Mesendoderm (in vitro differentiated cells): Measurements from ENCODE around the gene CABLES2.

Experiments used
- DNase-seq: peaks from one replicate; pipeline ENCODE4 v3.0.0; 2013
- H2AK5ac ChIP-seq: 2 replicates; pipeline ENCODE4 v1.6.1; 2013; ENCODE audit warnings: low read length, inconsistent platforms
- H2BK120ac ChIP-seq: 2 replicates; pipeline ENCODE4 v1.6.1; 2013; ENCODE audit warnings: low read depth, mild to moderate bottlenecking, low read length, moderate library complexity, mixed read lengths
- H2BK15ac ChIP-seq: replicated peaks from 2 replicates; pipeline ENCODE4 v1.6.1; 2013; ENCODE audit warnings: low read depth, mild to moderate bottlenecking, moderate library complexity
- H2BK5ac ChIP-seq: 2 replicates; pipeline ENCODE4 v1.6.1; 2013; ENCODE audit warnings: low read length, inconsistent platforms
- H3K18ac ChIP-seq: 2 replicates; pipeline ENCODE4 v1.6.1; 2013; ENCODE audit warnings: mild to moderate bottlenecking, low read length, mixed read lengths
- H3K23ac ChIP-seq: one replicate; pipeline ENCODE4 v1.6.1; 2013; ENCODE audit warnings: low read length
- H3K27ac ChIP-seq: 2 replicates; pipeline ENCODE4 v1.5.1; 2013; ENCODE audit warnings: low read depth, mild to moderate bottlenecking, inconsistent platforms, low read length, moderate library complexity
- H3K27me3 ChIP-seq: 2 replicates; pipeline ENCODE4 v1.6.1; 2013; ENCODE audit warnings: low read length, control low read depth, mild to moderate bottlenecking, inconsistent platforms; ENCODE audit not compliant: insufficient read depth, poor library complexity
- H3K36me3 ChIP-seq: 2 replicates; pipeline ENCODE4 v1.6.1; 2013; ENCODE audit warnings: low read length, inconsistent platforms; ENCODE audit not compliant: control insufficient read depth, insufficient read depth
- H3K4ac ChIP-seq: one replicate; pipeline ENCODE4 v1.6.1; 2013; ENCODE audit warnings: low read depth, mild to moderate bottlenecking, low read length, moderate library complexity
- H3K4me1 ChIP-seq: 2 replicates; pipeline ENCODE4 v1.6.1; 2013; ENCODE audit warnings: low read depth, low read length, inconsistent platforms; ENCODE audit not compliant: control insufficient read depth
- H3K4me2 ChIP-seq: 2 replicates; pipeline ENCODE4 v1.6.1; 2013; ENCODE audit warnings: low read length
- H3K4me3 ChIP-seq: 2 replicates; pipeline ENCODE4 v1.5.1; 2013; ENCODE audit warnings: mild to moderate bottlenecking, low read length
- H3K56ac ChIP-seq: one replicate; pipeline ENCODE4 v1.6.1; 2013; ENCODE audit warnings: low read length
- H3K79me1 ChIP-seq: 2 replicates; pipeline ENCODE4 v1.6.1; 2013; ENCODE audit warnings: low read length, inconsistent platforms
- H3K79me2 ChIP-seq: 2 replicates; pipeline ENCODE4 v1.6.1; 2013; ENCODE audit warnings: mild to moderate bottlenecking, low read length; ENCODE audit not compliant: control insufficient read depth, insufficient read depth
- H3K9ac ChIP-seq: 2 replicates; pipeline ENCODE4 v1.6.1; 2013; ENCODE audit warnings: low read length, inconsistent platforms
- H4K5ac ChIP-seq: one replicate; pipeline ENCODE4 v1.6.1; 2013; ENCODE audit warnings: low read length
- H4K8ac ChIP-seq: one replicate; pipeline ENCODE4 v1.6.1; 2013; ENCODE audit warnings: low read depth, mild to moderate bottlenecking, control low read depth, low read length, moderate library complexity
- WGBS: extraction: QIAGEN DNeasy Blood & Tissue Kit; methylation state at CpG from one replicate; pipeline ENCODE4 v1.1.7; 2013; ENCODE audit warnings: low lambda C conversion rate, missing lambda C conversion rate; ENCODE audit not compliant: insufficient coverage; ENCODE audit errors: extremely low coverage; 5-methylcytosine and 5-hydroxymethylcytosine counted together

CABLES2 gene

DNA sequence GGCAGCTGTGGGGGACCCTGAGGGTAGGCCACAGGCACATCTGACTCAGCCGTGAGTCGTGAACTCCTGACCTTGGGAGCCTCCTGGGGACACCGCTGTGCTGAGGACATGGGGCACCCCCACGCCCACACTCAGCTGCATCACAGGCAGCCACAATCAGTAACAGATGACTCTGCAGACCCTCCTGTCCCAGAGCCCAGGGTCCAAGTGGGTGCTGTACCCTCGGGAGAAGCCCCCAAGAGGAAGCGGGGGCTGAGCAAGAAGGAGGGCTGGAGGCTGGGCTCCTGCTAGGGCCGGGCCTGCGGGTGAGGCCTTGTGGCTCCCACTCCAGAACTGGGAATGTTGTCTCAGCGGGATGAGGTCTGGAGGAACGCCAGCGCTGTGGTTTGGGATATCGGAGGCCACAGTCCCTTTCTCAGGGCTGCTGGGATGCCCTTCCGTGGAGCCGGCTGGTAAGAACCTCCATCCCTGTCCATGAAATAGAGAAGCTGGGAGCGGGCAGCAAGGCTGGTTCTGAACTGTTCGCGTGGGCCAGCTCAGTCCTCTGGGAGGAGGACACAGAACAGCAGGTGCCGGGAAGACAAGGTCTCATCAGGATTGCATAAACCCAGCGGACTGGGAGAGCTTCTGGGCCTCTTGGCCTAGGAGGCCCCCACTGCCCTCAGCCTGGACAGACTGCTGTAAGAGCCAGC lies 36.8 kb downstream of the CABLES2 start:
- Histone ChIP-seq H3K27ac (no peak overlapping the region), H3K36me3 (no peaks in the 10 kb centered on the region), H3K4ac (no peak overlapping the region), H3K4me1 (peaks cover 8% of the 10 kb centered on the region), H3K79me1 (no peaks in the 10 kb centered on the region), H3K79me2 (peaks cover 5% of the 10 kb centered on the region), H3K4me2 (no peak overlapping the region), H3K23ac (no peak overlapping the region), H2BK5ac (no peak overlapping the region), H2AK5ac (no peak overlapping the region), H2BK15ac (no peak overlapping the region), H4K8ac (no peak overlapping the region), H3K18ac (no peak overlapping the region), H3K27me3 (no peaks in the 10 kb centered on the region), H3K9ac (no peak overlapping the region), H2BK120ac (peak overlapping the region; percentile 30), H3K4me3 (no peak overlapping the region), H3K56ac (no peak overlapping the region), H4K5ac (no peak overlapping the region)
- WGBS, result no CpG with 5 or more reads among the region's 19 CpGs
- no peak for DNase-seq

DNA sequence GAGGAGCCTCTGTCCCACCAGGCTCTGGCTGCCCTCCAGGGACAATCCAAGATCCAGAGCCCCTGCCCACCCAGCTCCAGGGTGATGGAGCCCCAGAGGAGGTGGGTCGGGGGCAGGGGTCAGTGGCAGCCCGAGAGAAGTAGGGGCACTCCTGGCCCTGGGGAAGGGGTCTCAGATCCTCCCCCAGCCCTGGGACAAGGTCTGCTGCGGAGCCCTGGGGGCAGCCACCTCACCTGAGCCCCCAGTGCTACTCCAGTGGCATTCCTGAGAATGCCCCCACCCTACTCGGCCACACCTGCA lies 37.3 kb downstream of the CABLES2 start:
- H3K79me1 ChIP-seq, result peaks cover 5% of the 10 kb centered on the region
- no peak overlapping the region for H3K4ac ChIP-seq
- no peak for DNase-seq
- no peak overlapping the region for H3K56ac ChIP-seq
- H3K18ac ChIP-seq, result peak overlapping the region; percentile 10
- H2BK5ac ChIP-seq, result no peak overlapping the region
- H3K23ac ChIP-seq, result no peak overlapping the region
- H3K4me2 ChIP-seq, result no peak overlapping the region
- H3K27me3 ChIP-seq, result no peaks in the 10 kb centered on the region
- no peak overlapping the region for H2AK5ac ChIP-seq
- WGBS, result no CpG with 5 or more reads among the region's 4 CpGs
- no peaks in the 10 kb centered on the region for H3K36me3 ChIP-seq
- H4K5ac ChIP-seq, result no peak overlapping the region
- peaks cover 8% of the 10 kb centered on the region for H3K4me1 ChIP-seq
- no peak overlapping the region for H2BK15ac ChIP-seq
- no peak overlapping the region for H4K8ac ChIP-seq
- H3K79me2 ChIP-seq, result peaks cover 10% of the 10 kb centered on the region
- H3K4me3 ChIP-seq, result no peak overlapping the region
- H3K9ac ChIP-seq, result no peak overlapping the region
- no peak overlapping the region for H3K27ac ChIP-seq
- peak overlapping the region; percentile 30 for H2BK120ac ChIP-seq

DNA sequence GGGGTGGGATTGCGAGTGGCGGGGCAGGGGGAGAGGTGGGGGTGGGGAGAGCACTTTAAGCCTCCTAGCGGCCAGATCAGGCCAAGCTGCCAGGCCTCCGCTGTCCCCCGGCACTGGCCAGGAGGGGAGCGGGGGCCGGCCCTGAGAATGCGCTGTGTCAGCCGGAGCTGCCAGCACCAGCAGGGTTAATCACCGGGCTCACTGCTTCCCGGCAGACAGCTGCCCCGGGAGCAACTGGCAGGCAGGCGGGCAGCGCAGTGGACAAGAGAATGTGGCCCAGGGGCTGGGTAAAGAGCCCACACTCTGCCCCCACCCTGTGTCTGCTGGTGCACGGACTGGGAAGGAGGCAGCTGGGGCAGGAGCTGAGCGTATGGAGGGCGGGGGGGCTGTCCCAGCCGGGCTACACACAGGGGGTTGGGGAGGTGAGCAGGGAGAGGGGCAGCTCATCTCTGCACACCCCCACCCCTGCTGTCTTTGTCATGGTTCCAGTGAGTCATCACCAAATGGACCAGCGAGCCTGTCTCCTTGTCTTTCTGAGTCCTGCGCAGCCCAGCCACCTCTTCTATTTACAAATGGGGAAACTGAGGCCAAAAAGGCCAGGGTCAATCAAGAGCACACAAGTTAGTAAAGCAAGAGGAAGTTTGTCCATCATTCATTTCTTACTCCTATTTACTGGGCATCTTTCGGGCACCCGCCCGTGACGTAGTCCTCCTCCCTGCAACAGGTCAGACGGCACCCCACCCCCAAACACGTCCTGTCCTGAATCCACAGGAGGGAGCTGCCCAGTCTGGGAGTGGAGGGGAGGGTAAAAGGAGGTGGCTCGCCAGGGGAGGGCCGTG lies 37.9 kb downstream of the CABLES2 start:
- no peak overlapping the region for H2BK15ac ChIP-seq

DNA sequence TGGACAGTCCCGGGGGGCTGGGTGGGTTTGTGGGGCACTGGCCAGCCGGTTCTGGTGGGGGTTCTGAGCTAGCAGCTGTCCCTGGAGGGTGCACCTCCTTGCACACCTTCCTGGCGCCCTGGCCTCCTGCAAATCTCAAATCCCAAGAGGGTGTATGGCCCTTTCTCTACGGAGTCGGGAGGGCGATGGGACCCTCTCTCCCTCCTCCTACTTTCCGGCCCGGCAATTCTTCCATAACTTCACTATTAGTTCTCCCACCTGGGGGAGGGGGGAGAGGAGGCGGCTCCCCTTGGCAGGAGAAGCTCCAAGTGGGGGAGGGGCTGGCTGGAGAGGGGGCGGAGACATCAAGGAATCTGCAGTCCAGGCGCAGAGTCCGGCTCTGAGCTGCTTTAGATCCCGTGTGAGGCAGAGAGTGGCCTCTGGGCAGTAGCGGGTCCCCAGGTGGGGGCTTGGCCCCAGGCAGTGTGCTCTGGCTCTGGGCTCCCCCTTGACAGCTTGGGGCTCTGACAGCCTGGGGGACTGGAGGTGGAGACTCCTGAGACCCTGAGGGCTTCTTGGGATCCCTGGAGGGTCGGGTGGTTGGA lies 38.6 kb downstream of the CABLES2 start:
- Histone ChIP-seq H3K9ac (peak overlapping the region; percentile 68), H3K79me1 (peaks cover 6% of the 10 kb centered on the region), H3K56ac (peak overlapping the region; percentile 88), H3K27me3 (no peaks in the 10 kb centered on the region), H2BK120ac (peak overlapping the region; percentile 49), H3K4me2 (peak overlapping the region; percentile 64), H4K5ac (no peak overlapping the region), H3K4me3 (no peak overlapping the region), H3K79me2 (peaks cover 19% of the 10 kb centered on the region), H3K18ac (peak overlapping the region; percentile 76), H2BK15ac (peak overlapping the region; percentile 25), H3K23ac (no peak overlapping the region), H2AK5ac (no peak overlapping the region), H3K36me3 (no peaks in the 10 kb centered on the region), H2BK5ac (no peak overlapping the region), H3K4ac (peak overlapping the region; percentile 64), H4K8ac (no peak overlapping the region), H3K4me1 (peaks cover 8% of the 10 kb centered on the region), H3K27ac (peak overlapping the region; percentile 34)
- WGBS, result no CpG with 5 or more reads among the region's 15 CpGs
- DNase-seq, result peak; percentile 84

More for the DNA sequence above, 37.9 kb downstream of the CABLES2 start:
- no peak overlapping the region for H3K23ac ChIP-seq
- H3K18ac ChIP-seq, result peak overlapping the region; percentile 76
- WGBS, result no CpG with 5 or more reads among the region's 28 CpGs
- H2AK5ac ChIP-seq, result no peak overlapping the region
- no peak overlapping the region for H3K4ac ChIP-seq
- H3K79me2 ChIP-seq, result peaks cover 16% of the 10 kb centered on the region
- H4K5ac ChIP-seq, result no peak overlapping the region
- peak overlapping the region; percentile 68 for H3K9ac ChIP-seq
- no peak overlapping the region for H2BK5ac ChIP-seq
- no peaks in the 10 kb centered on the region for H3K36me3 ChIP-seq
- H3K27me3 ChIP-seq, result no peaks in the 10 kb centered on the region
- peak overlapping the region; percentile 44 for H3K4me2 ChIP-seq
- no peak overlapping the region for H3K27ac ChIP-seq
- no peak overlapping the region for H2BK120ac ChIP-seq
- DNase-seq, result peak; percentile 78
- peak overlapping the region; percentile 76 for H3K56ac ChIP-seq
- no peak overlapping the region for H3K4me3 ChIP-seq
- no peak overlapping the region for H4K8ac ChIP-seq
- H3K79me1 ChIP-seq, result peaks cover 6% of the 10 kb centered on the region
- peaks cover 8% of the 10 kb centered on the region for H3K4me1 ChIP-seq

DNA sequence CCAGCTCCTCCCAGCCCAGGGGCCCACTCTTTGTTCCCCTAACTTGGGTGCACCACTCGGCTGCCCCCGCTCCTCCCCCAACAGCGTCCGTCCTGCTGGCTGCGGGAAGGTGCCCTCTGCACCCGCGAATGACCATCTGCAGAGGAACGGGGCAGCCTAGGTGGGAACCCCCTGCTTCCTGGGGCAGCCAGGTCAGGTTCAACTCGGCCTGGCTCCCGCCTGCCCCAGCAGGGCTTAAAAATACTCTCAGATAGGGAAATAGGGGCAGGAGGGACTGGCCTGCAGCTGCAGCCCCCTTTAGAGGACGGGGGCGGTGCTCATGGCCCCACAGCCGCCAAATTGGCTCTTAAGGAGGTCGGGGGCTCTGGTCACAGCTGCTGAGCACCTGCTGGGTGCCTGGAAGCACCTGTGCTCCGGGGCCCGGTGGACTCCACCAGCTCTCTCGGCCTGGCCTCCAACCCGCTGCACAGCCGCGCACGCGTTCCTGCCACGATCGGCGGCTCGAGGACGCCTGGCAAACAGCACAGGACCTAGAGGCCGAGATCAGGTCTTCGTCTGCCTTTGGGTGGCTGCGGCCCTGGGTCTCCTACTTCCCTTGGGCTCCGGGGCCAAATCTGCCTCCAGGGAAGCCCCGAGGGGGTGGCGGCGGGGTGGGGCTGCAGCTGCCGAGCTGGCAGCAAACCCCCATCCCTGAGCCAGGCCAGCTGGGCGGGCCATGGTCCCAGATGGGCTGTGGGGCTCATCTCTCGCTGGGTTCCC lies 39.3 kb downstream of the CABLES2 start:
- Histone ChIP-seq H3K4me2 (peak overlapping the region; percentile 87), H3K4me3 (no peak overlapping the region), H3K56ac (peak overlapping the region; percentile 88), H3K27me3 (no peaks in the 10 kb centered on the region), H3K4ac (peak overlapping the region; percentile 64), H3K27ac (peak overlapping the region; percentile 73), H4K8ac (no peak overlapping the region), H2AK5ac (no peak overlapping the region), H4K5ac (no peak overlapping the region), H3K18ac (peak overlapping the region; percentile 76), H3K36me3 (no peaks in the 10 kb centered on the region), H2BK5ac (peak overlapping the region; percentile 41), H3K79me1 (peaks cover 7% of the 10 kb centered on the region), H2BK120ac (peak overlapping the region; percentile 49), H3K9ac (peak overlapping the region; percentile 68), H3K23ac (peak overlapping the region; percentile 45), H3K79me2 (peaks cover 20% of the 10 kb centered on the region), H3K4me1 (peaks cover 8% of the 10 kb centered on the region), H2BK15ac (peak overlapping the region; percentile 25)
- WGBS, result no CpG with 5 or more reads among the region's 37 CpGs
- DNase-seq, result peak; percentile 63
